Heart right ventricle (tissue), 16 donors: ENCODE measurements around the gene SOX11. TPM values are rescaled to one million over a fixed set of nuclear protein-coding genes. Genes with fewer than 3 reads are reported as not detected.
A peak's percentile ranks its signal among the peaks of the same experiment; 100 is the strongest.

Source experiments
- ATAC-seq, 8 donors: fragments of 200-7000 bp; cut with Tn5 transposase; one replicate each; pipeline ENCODE4 v1.9.1; 2020; ENCODE audit warnings: mild to moderate bottlenecking in 8 of 8, moderate library complexity in 8 of 8, moderate number of reproducible peaks in 1 of 8
- DNase-seq, 2 donors: peaks; one replicate each; pipeline ENCODE4 v3.0.0-alpha.2; 2020
- H3K27ac ChIP-seq, 10 donors: fragments of 200-600 bp; sonication (generic) in 2 of 10; one replicate each; pipeline versions ENCODE4 v1.5.0 to v1.8.0; 2020 to 2022; ENCODE audit warnings: mild to moderate bottlenecking in 3 of 10
- H3K27me3 ChIP-seq, 7 donors: fragments of 200-600 bp; one replicate each; pipeline ENCODE4 v1.8.0; 2021 to 2022; ENCODE audit warnings: mild to moderate bottlenecking in 2 of 7
- H3K36me3 ChIP-seq, 9 donors: fragments of 200-600 bp; sonication (generic) in 1 of 9; one replicate each; pipeline versions ENCODE4 v1.5.0 to v1.8.0; 2020 to 2022; ENCODE audit warnings: mild to moderate bottlenecking in 2 of 9
- H3K4me1 ChIP-seq, 9 donors: fragments of 200-600 bp; sonication (generic) in 1 of 9; one replicate each; pipeline versions ENCODE4 v1.5.0 to v1.8.0; 2020 to 2022; ENCODE audit warnings: mild to moderate bottlenecking in 4 of 9
- H3K4me3 ChIP-seq, 10 donors: fragments of 200-600 bp; sonication (generic) in 2 of 10; one replicate each; pipeline versions ENCODE4 v1.5.0 to v1.8.0; 2020 to 2022; ENCODE audit warnings: mild to moderate bottlenecking in 7 of 10, moderate library complexity in 2 of 10
- H3K9me3 ChIP-seq, 11 donors: fragments of 200-600 bp in 10 of 11; sonication (generic) in 2 of 11; one replicate each; pipeline versions ENCODE4 v1.5.0 to v1.8.0; 2013 to 2022; ENCODE audit warnings: mild to moderate bottlenecking in 2 of 11, control low read depth in 1 of 11, moderate library complexity in 1 of 11
- WGBS, 2 donors: extraction: QIAGEN DNeasy Blood & Tissue Kit; methylation state at CpG; one replicate each; pipeline ENCODE4 v1.1.7; 2013; ENCODE audit warnings: inconsistent platforms in 1 of 2; 5-methylcytosine and 5-hydroxymethylcytosine counted together
- intact Hi-C, 10 donors: fragments of 100-400 bp; cut with DNase I; formaldehyde crosslinking; loops; one replicate each; pipeline versions ENCODE4 v1.11.1 to v1.14.2; 2022
- polyA plus RNA-seq, 2 donors: library from polyadenylated mRNA; stranded (reverse); fragments of 200-250 nt; gene quantifications; one replicate each; pipeline ENCODE4 v1.2.3, GENCODE V29; 2013
- total RNA-seq, 10 donors: library from RNA; stranded (reverse); fragmentation: NEBNext Ultra II Directional in 3 of 10; extraction: Animal tissue kit (Norgen Biotek cat#: 25700) in 3 of 10; gene quantifications; one replicate each; pipeline versions ENCODE4 v1.2.1 to v1.2.4, GENCODE V29; 2021 to 2023
- TF ChIP-seq, protein P1 (sequence below), 9 donors: fragments of 200-600 bp; sonication (generic) in 2 of 9; IDR thresholded peaks; one replicate each; pipeline versions ENCODE4 v1.5.0 to v1.8.0; 2021 to 2022; ENCODE audit warnings: antibody characterized with exemption in 9 of 9, mild to moderate bottlenecking in 5 of 9, moderate library complexity in 1 of 9
- donor health status: Arrhythmogenic right ventricular cardiomyopathy.
- donor health status: ischemic (EF 13 %, LVEDD 7.1; RV severe dilation, severe dysfunction).
- donor health status: healthy with polysubstance abuse.
- donor health status: DM: no; HTN: yes; CAD: no.
- donor health status: DM: no; HTN: no; CAD: no.
- donor health status: ischemic (EF 25% LVEDD 6.9; RV normal size, moderate dysfunction).
- donor health status: ischemic (EF 25% LVEDD 5.7; RV mildly dilated, moderate dysfunction).
- donor health status: healthy.
- donor health status: DM: yes; HTN: yes; CAD: no.
- donor health status: Ischemic cardiomyopathy.
- donor health status: ischemic (EF 35%, LVEDD 5.7; RV mildly dilated, moderate dysfunction).
- donor health status: nonischemic (EF 11% LVEDD 7.7; RV severe dilation, severe dysfunction).
- donor health status: DM: yes; HTN: yes; CAD: no.
- donor health status: PGD.
- donor health status: ischemic (EF 29% LVEDD 5.4; RV normal size, mild dysfunction).
- donor health status: nonischemic (EF 23%, LVEDD 6.1; RV moderate dilation, normal function).

SOX11 gene
- total and polyA plus RNA-seq, 12 donors: 0.25 to 5.8 (median 1.3) TPM

DNA sequence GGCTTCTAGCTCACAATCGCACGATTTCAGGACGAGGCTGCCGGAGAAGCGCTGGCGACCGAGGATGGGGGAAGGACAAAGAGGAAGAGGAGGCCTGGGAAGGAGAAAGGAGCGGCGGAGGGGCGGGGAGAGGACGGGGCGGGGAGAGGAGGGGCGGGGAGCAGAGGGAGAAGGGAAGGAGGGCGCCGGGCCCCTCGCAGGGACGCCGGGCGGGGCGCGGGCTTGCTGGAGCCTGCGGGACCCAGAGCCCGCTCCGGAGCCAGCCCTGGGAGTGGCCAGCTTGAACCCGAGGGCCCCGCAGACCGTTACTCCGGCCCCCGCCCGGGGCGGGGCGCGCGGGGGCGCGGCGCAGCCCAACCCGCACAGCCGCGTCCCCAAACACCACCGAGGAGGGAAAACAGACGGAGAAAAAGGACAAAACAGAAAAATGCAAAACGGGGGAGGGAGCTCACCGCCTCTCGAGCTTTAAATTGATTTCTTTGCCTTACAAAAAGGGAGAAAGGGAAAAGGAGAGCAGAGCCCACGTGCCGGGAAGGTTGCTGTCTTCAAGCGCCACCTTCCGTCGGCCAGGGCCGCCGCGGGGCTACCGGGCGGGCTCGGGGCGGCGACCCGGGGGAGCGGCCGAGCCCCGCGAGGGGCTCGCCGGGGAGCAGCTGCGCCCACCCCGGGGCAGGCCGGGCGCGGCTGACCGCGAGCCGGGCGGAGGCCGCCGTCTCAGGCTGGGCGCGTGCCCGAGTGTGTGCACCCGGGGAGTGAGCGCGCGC, 781 bp upstream of the SOX11 start:
- Histone ChIP-seq H3K9me3 (no peaks in the 10 kb centered on the region), H3K4me1 (peaks cover 0 to 34% (median 23%) of the 10 kb centered on the region in 9 donors), H3K27ac (peak overlapping the region in 1 of 10 donors; percentile 39), H3K36me3 (no peaks in the 10 kb centered on the region), H3K4me3 (peak overlapping the region in 9 of 10 donors; percentile 8 to 50 (median 37)), H3K27me3 (peaks cover 14 to 87% (median 78%) of the 10 kb centered on the region in 7 donors)
- intact Hi-C loops: loop anchor here in 5 of 10 donors (5.0 to 10.0 kb wide), 2 partner anchors 223 to 226 kb away; no protein-coding TSS in a partner anchor
- WGBS, 2 donors: 0 to 1% methylated on average over 64 to 82 of the region's 83 CpGs
- TF ChIP-seq, protein P1, sequence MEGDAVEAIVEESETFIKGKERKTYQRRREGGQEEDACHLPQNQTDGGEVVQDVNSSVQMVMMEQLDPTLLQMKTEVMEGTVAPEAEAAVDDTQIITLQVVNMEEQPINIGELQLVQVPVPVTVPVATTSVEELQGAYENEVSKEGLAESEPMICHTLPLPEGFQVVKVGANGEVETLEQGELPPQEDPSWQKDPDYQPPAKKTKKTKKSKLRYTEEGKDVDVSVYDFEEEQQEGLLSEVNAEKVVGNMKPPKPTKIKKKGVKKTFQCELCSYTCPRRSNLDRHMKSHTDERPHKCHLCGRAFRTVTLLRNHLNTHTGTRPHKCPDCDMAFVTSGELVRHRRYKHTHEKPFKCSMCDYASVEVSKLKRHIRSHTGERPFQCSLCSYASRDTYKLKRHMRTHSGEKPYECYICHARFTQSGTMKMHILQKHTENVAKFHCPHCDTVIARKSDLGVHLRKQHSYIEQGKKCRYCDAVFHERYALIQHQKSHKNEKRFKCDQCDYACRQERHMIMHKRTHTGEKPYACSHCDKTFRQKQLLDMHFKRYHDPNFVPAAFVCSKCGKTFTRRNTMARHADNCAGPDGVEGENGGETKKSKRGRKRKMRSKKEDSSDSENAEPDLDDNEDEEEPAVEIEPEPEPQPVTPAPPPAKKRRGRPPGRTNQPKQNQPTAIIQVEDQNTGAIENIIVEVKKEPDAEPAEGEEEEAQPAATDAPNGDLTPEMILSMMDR (IDR thresholded peaks at IDR 0.05): peak in 4 of 9 donors; percentile 17 to 39 (median 38)
- DNase-seq: no peak
- ATAC-seq: peak in 1 of 8 donors; percentile 12

DNA sequence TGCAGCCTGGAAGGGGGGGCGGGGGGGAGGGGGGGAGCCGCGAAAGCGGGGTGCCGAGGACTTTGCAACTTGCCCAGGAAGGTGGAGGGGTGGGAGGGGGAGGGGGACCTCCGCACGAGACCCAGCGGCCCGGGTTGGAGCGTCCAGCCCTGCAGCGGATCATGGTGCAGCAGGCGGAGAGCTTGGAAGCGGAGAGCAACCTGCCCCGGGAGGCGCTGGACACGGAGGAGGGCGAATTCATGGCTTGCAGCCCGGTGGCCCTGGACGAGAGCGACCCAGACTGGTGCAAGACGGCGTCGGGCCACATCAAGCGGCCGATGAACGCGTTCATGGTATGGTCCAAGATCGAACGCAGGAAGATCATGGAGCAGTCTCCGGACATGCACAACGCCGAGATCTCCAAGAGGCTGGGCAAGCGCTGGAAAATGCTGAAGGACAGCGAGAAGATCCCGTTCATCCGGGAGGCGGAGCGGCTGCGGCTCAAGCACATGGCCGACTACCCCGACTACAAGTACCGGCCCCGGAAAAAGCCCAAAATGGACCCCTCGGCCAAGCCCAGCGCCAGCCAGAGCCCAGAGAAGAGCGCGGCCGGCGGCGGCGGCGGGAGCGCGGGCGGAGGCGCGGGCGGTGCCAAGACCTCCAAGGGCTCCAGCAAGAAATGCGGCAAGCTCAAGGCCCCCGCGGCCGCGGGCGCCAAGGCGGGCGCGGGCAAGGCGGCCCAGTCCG, 540 bp downstream of the SOX11 start:
- TF ChIP-seq, protein P1 (IDR thresholded peaks at IDR 0.05): no peak
- DNase-seq: peak in 1 of 2 donors; percentile 9
- intact Hi-C loops: loop anchor here in 5 of 10 donors (5.0 to 10.0 kb wide), 2 partner anchors 222 to 225 kb away; no protein-coding TSS in a partner anchor
- peak overlapping the region in 1 of 10 donors; percentile 43 for H3K27ac ChIP-seq
- H3K27me3 ChIP-seq: peaks cover 20 to 93% (median 86%) of the 10 kb centered on the region in 7 donors
- ATAC-seq: peak in 1 of 8 donors; percentile 11
- H3K9me3 ChIP-seq: no peaks in the 10 kb centered on the region
- H3K4me1 ChIP-seq: peaks cover 2 to 43% (median 32%) of the 10 kb centered on the region in 9 donors
- WGBS, 2 donors: 1 to 2% methylated on average over 68 of the region's 69 CpGs
- peak overlapping the region in 9 of 10 donors; percentile 8 to 50 (median 37) for H3K4me3 ChIP-seq
- no peaks in the 10 kb centered on the region for H3K36me3 ChIP-seq

DNA sequence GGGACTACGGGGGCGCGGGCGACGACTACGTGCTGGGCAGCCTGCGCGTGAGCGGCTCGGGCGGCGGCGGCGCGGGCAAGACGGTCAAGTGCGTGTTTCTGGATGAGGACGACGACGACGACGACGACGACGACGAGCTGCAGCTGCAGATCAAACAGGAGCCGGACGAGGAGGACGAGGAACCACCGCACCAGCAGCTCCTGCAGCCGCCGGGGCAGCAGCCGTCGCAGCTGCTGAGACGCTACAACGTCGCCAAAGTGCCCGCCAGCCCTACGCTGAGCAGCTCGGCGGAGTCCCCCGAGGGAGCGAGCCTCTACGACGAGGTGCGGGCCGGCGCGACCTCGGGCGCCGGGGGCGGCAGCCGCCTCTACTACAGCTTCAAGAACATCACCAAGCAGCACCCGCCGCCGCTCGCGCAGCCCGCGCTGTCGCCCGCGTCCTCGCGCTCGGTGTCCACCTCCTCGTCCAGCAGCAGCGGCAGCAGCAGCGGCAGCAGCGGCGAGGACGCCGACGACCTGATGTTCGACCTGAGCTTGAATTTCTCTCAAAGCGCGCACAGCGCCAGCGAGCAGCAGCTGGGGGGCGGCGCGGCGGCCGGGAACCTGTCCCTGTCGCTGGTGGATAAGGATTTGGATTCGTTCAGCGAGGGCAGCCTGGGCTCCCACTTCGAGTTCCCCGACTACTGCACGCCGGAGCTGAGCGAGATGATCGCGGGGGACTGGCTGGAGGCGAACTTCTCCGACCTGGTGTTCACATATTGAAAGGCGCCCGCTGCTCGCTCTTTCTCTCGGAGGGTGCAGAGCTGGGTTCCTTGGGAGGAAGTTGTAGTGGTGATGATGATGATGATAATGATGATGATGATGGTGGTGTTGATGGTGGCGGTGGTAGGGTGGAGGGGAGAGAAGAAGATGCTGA, 1.4 kb downstream of the SOX11 start:
- no peaks in the 10 kb centered on the region for H3K36me3 ChIP-seq
- peaks cover 20 to 97% (median 94%) of the 10 kb centered on the region in 7 donors for H3K27me3 ChIP-seq
- 0 to 2% methylated on average over 102 of the region's 102 CpGs for WGBS, 2 donors
- intact Hi-C loops: loop anchor here in 5 of 10 donors (5.0 to 10.0 kb wide), 2 partner anchors 221 to 224 kb away; no protein-coding TSS in a partner anchor
- peak overlapping the region in 9 of 10 donors; percentile 8 to 50 (median 37) for H3K4me3 ChIP-seq
- DNase-seq (no peak), ATAC-seq (no peak)
- peak overlapping the region in 1 of 10 donors; percentile 43 for H3K27ac ChIP-seq
- peaks cover 2 to 43% (median 32%) of the 10 kb centered on the region in 9 donors for H3K4me1 ChIP-seq
- no peaks in the 10 kb centered on the region for H3K9me3 ChIP-seq
- TF ChIP-seq, protein P1 (IDR thresholded peaks at IDR 0.05): no peak
